ENCODE results near the gene SH3PXD2A.

The SH3PXD2A gene

DNA sequence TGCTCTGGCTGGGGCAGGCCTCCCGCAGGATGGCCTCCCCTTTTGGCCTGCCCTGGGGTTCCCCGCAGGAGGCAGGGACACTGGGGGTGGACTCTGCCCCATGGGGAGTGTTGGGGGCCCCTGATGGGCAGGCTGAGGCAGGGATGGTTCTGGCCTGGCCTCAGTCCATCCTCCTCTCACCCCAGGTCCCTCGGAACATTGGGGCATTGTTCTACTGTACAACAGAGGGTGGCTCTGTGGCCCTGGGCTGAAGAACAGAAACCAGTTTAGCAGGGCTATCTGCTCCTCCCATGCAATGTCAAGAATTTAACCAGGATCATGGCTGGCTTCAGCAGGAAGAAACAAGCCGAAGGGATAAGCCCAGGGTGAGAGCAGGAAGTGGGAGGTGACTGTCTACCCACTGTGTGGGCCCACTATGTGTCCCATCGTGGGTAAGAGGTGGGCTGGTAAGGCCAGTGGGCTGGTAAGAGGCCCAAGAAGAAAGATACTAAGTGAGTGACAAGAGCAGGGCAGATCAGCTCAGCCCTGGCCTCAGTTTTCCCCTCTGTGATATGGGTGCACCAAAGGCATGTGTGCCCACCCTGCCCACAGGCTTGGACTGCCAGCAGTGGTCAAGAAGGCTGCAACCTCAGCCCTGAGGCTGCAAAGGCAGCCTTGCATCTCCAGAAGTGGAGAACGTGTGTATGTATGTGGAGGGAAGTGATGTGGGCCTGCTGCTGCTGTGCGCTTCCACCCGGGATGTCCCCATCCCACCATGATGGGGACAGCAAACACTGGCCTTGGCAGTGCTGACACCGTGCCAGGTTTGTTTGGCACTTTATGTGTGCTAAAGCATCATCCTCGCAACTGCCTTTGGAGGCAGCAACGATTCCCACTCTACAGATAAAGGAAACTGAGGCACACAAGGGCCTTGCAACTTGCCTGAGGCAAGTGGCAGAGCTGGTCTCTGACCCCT lies 138.9 kb downstream of the SH3PXD2A start:
- DNase-seq (ENCODE audit: extremely low spot score, insufficient read length, low read depth) = no peak
- no peak for FAIRE-seq

DNA sequence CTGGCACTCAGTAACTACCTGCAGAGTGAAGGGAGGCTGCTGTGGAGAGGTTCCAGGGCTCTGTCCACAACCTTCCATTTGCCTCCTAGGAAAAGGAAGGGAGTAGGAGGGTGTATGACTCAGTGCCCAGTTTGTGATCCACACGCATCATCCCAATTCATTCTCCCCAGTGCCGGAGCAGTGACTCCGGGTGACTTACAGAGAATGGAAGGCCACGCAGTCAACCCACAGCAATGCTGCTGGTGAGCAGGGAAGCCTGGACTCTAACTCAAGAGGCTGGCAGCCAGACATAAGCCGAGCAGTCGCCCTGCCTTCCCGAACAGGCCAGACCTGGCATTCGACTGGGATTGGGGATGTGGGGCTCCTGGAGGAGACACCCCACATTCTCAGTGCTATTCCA lies 139.9 kb downstream of the SH3PXD2A start:
- FAIRE-seq = no peak
- no peak for DNase-seq (ENCODE audit: extremely low spot score, insufficient read length, low read depth)

DNA sequence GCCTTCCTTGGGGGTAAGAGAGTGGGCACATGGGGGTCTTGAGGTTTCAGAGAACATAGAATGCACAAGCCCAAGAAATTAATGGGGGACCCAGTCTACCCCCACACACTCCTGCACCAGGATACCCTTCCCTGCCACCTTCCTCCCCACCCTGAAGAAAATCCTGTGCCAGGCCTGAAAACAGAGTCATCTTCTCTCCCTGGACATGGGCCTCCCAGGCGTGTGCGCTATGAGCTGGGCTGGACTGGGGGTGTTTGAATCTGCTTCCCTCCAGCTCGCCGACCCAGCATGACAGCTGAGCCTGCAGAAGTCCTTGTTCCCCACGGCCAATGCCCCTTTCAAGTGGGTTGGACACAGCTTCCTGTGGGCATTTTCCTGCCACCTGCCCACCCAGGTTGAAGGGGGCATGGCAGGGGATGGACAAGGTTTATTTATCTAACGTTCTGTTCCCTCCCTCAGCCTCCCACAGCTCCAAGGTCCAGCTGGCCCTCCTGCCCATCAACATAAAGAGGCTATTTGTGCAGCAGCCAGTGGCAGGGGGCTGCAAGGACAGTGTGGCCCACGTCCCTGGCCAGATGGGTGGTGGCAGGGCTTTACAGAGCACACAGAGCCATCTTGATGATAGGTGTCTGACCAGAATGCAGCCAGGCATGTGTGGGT lies 141.0 kb downstream of the SH3PXD2A start:
- FAIRE-seq (no peak), DNase-seq (ENCODE audit: extremely low spot score, insufficient read length, low read depth) (no peak)

DNA sequence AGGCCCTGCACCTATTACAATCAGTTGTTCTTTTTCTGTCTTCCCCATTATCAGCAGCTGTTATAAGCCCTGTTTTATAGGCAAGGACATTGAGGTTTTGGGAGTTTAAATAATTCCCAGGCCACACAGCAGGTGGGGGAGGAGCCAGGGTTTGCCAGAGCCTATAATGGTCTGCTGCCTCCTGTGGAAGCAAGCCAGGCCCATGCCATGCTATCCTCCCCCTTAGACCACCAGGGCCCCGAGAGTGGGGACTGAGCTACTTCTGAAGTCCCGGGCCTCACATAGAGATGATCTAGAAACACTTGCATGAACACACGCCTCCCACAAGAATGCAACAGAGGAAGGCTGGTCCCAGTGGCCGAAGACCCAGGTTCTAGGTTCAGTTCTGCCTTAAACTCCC lies 141.7 kb downstream of the SH3PXD2A start:
- FAIRE-seq (no peak), DNase-seq (ENCODE audit: extremely low spot score, insufficient read length, low read depth) (no peak)

DNA sequence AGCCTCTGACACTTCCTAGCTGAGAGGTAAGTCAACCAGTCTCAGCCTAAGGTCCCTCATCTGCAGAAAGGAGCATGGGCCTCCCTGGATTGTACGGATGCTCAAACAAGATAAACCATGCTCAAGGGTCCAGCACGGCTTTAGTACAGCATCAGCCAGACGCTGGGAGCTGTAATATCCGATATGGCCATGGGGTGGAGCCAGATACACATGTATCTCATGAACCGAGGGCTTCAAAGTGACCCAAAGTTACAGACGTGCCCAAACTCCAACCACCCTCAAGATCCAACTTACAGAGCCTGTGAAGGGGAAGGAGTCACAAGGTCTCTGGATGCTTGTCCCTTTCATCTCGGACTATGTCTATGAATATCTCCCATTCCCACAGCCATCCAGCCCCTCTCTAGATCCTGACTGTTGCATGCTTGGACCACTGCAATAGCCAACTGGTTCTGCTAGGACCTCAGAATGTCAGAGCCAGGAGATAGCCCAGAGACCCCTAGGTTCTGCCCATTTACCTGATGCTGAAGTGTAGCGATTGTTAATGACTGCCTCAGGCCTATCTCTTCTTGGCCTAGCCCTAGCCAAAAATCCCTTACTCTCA lies 142.4 kb downstream of the SH3PXD2A start:
- DNase-seq (ENCODE audit: extremely low spot score, insufficient read length, low read depth) = no peak
- FAIRE-seq = peak; percentile 91

DNA sequence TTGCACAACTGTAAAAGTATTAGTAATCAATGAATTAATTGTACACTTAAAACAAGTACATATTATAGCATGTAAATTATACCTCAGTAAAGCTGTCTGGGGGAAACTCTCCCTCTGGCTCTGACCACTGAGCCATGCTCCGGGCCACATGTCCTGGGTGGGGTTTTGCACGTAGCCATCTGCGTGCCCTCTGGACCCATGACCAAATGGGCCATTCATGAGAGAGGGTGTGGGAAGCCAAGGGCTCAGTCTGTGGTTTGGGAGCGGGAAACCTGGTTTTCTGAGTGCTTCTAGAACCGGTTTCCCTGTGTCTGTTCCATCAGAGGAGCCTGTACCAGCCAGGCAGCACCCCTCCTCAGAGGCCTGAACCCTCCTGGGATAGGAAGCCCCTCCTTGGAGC lies 143.2 kb downstream of the SH3PXD2A start:
- DNase-seq (ENCODE audit: extremely low spot score, insufficient read length, low read depth) (no peak), FAIRE-seq (no peak)

DNA sequence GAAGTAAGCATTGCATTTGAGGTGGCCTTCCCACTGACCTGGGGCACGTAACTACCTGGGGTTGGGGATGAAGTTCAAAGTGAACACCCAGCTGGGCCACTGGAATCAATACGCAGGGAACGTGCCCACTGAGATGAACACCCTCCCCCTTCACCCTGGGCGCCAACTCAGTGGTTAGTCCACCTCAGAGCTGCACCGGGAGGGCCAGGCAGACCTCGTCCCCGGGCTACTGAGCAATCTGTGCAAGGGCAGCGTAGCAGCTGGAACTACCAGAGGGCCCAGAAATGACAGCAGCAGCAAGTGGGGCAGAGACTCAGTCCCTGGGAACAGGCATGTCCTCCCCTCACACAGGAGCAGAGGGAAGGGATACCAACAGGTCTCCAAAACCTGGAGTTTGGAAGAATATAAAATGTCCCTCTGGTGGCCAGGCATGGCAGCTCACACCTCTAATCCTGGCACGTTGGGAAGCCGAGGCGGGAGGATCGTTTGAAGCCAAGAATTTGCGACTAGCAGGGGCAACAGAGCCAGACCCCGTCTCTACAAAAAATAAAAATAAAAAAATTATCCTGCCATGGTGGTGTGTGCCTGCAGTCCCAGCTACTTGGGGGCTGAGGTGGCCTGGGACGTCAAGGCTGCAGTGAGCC lies 143.9 kb downstream of the SH3PXD2A start:
- no peak for FAIRE-seq
- no peak for DNase-seq (ENCODE audit: extremely low spot score, insufficient read length, low read depth)

DNA sequence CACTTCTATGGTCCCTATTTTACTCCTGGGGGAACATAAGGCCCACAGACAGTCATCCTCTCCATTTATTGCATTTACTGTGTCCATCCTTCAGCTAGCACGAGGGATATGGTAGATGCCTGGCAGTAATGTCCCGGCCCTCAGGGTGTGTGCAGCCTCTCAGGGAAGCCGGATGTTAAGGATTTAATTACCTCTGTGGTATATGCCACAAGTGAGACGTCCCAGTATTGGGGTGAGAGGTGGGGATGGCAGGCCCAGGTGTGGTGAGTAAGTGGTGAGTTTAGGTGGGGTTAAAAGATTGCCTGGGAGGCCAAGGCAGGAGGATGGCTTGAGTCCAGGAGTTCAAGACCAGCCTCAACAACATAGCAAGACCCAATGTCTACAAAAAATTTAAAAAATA lies 144.9 kb downstream of the SH3PXD2A start:
- no peak for DNase-seq (ENCODE audit: extremely low spot score, insufficient read length, low read depth)
- FAIRE-seq = no peak

DNA sequence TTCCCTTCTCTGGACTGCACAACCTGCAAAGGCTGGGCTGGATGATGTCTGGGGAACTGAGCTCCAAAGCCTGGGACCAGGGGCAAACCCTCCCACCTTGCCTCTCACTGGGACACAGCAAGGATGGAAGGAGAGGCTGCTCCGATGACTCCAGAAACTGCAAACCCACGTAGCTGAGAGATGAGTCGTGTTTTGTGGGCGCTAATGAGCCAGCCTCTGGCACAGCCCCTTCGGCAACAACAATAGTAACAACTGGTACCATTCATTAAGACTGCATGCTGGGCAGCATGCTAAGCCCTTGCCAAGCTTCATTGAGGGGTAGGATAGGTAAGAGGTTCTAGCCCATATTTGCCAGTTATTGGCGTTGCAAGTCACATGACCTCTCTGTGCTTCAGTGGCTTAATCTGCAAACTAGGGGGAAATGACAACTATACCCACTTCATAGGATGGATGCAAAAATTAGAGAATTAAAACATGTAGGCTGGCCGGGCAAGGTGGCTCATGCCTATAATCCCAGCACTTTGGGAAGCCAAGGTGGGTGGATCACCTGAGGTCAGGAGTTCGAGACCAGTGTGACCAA lies 145.9 kb downstream of the SH3PXD2A start:
- no peak for DNase-seq (ENCODE audit: extremely low spot score, insufficient read length, low read depth)
- no peak for FAIRE-seq

DNA sequence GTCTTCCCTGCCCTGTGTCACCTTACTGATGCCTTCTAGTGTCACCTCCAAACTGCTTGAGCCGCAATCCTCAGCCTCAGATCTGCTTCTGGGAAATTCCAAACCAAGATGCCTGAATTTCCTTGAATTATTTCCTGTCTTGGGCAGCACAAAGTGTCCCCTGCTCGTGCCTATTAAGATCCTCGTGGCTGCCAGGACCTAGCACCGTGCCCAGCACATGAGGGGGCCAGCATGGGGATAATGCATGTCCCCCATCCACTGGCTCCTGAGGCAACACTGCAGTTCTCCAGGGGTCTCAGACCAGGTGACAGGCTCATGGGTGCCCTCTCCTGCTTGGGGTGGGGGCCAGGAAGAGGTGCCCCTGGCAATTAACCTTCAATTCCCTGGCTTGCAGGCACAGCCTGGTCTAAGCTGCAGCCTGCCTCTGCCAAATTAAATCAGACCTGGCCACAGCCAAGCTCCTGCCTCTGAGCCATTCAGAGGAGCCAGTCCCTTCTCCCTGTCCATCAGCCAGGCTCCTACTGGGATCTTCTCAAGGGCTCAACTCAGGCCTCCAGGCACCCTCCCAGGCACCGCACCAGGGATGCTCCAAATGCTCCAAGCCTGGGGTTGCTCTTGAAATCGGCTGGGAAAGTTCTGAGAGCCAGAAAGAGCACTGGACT lies 146.6 kb downstream of the SH3PXD2A start:
- no peak for DNase-seq (ENCODE audit: extremely low spot score, insufficient read length, low read depth)
- no peak for FAIRE-seq

DNA sequence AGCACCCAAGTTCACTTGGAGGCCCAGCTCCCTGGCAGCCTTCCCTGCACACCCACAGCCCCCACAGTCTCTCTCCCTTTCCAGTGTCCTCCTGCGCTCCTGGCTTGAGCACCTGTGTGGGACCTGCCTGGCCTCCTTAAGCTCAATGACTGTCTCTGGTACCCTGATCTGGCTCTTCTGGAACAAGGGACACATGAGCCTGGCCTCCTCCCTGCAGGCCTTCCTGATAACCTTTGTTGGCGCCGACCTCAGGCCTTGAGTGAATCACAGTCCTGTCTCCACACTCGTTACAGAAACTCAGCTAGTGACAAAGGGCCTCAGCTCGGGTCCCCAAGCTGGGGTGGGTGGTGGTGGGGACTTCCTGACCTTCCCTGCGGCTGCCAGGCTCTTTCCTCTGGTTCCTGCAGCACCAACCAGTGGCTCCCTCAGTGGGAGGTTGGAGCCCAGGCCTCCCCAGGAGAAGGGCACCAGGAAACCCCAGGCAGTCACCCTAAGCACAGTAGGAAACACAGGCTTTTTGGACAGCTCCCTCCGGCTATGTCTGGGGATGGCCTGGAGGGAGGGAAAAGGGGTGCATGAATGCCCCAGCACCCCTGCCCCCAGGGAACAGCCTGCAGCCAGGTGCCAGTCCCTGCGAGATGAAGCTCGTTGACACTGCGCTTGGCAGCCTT lies 147.3 kb downstream of the SH3PXD2A start:
- no peak for FAIRE-seq
- DNase-seq (ENCODE audit: extremely low spot score, insufficient read length, low read depth) = no peak

DNA sequence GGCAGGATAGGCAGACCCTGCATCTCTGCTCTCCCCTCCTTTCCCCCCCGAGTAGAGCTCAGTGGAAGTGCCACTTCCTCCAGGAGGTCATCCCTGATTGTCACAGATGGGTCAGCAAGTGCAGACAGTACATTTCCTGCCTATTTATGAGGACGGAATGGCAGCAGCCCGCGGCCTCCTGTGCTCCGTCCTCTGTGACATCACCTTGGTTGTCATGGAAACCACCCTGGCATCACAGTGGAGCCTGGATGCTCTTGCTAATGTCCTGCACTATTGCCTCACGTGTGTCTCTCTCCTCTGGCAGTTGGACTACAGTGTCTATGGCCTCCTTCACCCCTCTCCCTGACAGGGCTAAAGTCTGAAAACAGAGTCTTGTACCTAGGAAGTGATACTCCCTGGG lies 148.6 kb downstream of the SH3PXD2A start:
- DNase-seq (ENCODE audit: extremely low spot score, insufficient read length, low read depth) (no peak), FAIRE-seq (no peak)

DNA sequence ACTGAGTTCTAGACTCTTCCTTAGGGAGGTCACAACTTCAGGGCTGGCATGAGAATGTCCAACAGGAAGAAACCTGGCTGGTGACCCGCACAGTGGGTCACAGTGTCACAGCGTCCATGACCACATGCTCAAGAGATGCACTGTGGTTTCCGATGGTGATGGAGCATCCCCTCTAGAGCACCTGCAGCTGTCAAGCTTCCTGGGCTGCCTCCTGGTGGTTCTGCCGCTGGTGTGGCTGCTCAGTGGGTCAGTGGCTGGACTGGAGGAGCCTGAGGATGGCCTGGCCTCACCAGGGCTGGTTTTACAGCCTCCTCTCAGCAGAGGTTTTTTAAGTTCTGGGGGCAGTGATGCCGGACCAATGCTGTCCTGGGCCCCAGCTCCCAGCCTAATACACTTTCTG lies 149.3 kb downstream of the SH3PXD2A start:
- FAIRE-seq (no peak), DNase-seq (ENCODE audit: extremely low spot score, insufficient read length, low read depth) (no peak)

DNA sequence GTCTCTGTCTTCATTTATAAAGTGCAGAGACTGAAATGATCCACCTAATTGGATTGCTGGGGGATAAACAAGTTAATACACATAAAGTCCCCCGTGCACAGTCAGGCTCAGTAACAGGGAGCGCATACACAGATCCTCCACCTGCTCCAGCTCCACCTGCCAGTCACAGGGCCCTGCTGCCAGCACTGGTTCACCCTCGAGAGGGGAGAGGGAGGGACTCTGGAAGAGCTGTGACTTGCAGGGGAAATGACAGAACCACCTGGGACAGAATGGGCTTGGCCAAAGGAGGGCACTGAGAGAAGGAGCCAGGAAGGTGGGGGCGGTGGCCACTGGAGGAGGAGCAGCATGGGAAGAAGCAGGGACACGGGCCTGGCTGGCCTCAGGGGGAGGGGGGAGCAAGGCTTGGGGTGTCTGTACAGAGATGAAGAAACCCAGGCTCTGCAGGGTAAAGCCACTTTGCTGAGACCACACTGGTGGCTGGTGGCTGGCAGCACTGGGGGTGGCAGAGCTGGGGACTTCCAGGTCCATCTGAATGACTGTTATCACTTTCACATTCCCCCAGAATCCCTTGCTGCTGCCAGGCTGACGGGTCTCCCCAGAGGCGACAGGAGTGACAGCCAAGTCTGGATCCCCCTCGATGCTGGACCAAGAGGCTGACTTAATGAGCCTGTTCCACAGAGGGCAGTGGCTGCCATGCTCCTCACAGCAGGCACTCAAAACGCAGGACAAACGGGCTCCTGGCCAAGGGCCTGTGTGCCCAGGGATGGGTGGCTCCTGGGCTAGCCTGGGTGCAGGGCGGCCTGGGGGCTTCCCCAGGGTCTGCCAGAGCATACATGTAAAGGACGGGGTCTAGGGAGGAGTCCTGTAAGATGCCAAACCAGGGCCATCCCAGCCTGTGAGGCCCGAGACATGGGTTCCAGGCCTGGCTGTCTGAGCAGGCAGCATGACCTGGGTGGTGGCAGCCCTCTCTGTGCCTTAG lies 151.1 kb downstream of the SH3PXD2A start:
- DNase-seq (ENCODE audit: extremely low spot score, insufficient read length, low read depth) (no peak), FAIRE-seq (no peak)

DNA sequence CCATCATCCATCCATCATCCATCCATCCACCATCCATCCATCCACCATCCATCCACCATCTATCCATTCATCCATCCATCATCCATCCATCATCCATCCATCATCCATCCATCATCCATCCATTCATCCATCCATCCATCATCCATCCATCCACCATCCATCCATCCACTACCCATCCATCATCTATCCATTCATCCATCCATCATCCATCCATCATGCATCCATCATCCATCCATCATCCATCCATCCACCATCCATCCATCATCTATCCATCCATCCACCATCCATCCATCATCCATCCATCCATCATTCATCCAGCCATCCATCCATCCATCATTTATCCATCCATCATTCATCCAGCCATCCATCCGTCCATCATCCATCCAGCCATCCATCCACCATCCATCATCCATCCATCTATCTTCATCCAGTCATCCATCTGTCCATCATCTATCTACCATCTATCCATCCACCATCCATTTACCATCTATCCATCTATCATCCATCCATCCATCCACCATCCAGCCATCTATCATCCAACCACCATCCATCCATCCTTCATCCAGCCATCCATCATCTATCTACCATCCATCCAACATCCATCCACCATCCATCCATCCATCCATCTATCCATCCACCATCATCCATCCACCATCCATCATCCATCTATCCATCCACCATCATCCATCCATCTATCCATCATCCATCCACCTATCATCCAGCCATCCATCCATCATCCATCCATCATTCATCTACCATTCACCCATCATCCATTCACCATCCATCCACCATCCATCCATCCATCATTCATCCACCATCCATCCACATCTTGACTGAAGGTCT lies 153.8 kb downstream of the SH3PXD2A start:
- DNase-seq (ENCODE audit: extremely low spot score, insufficient read length, low read depth) = no peak
- FAIRE-seq = no peak

DNA sequence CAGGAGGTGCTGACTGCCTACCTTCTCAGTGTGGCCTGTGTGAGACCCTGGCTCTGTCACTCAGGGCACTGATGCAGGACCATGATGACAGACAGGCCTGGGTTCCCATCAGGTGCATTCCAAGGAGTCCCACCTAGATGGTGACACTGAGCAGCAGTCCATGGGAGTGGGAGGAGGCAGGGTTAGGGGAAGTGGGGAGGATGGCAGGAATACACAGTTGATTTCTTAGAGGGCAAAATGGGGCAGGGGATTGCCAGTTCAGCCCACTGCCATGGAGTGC lies 155.0 kb downstream of the SH3PXD2A start:
- FAIRE-seq (no peak), DNase-seq (ENCODE audit: extremely low spot score, insufficient read length, low read depth) (no peak)

DNA sequence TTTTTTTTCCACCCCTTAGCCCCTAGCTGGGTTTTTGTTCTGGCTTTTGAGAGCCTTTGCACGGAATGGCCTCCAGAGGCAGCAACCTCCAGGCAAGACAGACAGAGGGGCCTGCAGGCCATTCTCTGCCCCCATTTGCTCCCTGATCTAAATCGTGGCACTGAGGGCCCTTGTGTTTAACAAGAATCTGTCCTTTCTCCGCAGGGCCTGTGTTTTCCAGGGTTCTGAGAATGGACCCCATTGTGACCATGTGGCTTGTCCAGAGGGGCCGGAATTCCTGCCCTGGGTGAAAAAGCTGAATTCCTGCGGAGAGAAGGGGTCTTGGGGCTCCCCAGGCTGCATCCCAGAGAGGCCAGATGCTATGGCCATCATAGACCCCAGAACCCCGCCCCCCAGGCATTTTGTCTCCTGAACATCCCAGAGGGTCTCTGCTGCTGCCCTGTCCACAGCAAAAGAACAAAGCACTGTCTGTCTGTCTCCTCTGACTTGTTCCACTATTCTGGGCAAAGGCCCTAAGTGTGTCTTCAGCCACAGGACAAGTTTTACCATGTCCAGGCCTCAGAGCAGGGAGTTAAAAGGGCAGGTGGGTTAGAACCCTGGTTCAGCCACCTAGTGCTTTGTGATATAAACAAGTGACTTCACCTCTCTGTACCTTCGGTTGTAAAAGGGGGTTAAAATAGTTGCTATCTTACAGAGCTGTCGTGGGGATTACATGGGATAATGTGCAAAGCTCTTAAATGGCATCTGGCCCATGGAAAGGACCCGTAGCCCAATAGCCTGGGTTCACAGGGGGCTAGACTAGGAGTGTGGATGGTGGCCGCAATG lies 155.6 kb downstream of the SH3PXD2A start:
- FAIRE-seq (no peak), DNase-seq (ENCODE audit: extremely low spot score, insufficient read length, low read depth) (no peak)

Measured in GM18507 (cell line).